ENCODE measurements around the gene PCDH1. TPM values are rescaled to one million over a fixed set of nuclear protein-coding genes. Genes with fewer than 3 reads are reported as not detected.

Gene PCDH1
- total RNA-seq, 1 donor from 2014 or later = 66.6 TPM

DNA sequence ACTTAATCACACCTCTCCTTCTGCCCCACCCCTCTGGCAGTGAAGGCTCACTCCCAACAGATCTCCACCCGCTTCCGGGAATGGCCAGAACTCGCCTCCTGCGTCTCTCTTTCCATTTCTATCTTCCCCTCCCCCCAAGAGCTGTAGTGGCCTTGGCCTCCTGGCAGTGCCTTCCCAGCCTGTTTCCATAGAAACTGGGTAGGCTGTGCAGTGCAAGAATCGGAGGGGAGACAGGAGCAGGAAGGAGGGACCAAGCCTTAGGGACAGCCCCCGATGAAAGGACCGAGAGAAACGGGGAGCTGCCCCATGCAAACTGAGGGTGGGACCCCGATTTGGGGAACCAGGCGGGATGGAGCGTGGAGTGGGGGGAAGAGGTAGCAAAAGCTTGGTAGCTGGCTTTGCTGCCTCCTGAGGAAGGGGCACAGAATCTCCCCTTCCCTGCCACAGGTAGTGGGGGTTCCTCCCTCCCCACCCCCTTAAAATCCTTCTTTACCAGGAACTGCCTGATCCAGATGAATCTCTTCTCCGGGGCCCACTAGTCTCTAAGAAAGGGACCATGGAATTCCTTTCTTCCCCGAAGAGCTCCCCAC is 4.5 kb upstream of the PCDH1 start:
- ATAC-seq = no peak
- DNase-seq = no peak
- Histone ChIP-seq H3K27ac (no peak overlapping the region), H3K9me3 (no peaks in the 10 kb centered on the region), H3K27me3 (peaks cover 34% of the 10 kb centered on the region), H3K4me3 (no peak overlapping the region), H3K36me3 (no peaks in the 10 kb centered on the region), H3K4me1 (peaks cover 15% of the 10 kb centered on the region)
- TF ChIP-seq, protein P1, sequence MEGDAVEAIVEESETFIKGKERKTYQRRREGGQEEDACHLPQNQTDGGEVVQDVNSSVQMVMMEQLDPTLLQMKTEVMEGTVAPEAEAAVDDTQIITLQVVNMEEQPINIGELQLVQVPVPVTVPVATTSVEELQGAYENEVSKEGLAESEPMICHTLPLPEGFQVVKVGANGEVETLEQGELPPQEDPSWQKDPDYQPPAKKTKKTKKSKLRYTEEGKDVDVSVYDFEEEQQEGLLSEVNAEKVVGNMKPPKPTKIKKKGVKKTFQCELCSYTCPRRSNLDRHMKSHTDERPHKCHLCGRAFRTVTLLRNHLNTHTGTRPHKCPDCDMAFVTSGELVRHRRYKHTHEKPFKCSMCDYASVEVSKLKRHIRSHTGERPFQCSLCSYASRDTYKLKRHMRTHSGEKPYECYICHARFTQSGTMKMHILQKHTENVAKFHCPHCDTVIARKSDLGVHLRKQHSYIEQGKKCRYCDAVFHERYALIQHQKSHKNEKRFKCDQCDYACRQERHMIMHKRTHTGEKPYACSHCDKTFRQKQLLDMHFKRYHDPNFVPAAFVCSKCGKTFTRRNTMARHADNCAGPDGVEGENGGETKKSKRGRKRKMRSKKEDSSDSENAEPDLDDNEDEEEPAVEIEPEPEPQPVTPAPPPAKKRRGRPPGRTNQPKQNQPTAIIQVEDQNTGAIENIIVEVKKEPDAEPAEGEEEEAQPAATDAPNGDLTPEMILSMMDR (IDR thresholded peaks at IDR 0.05) = no peak
- intact Hi-C loops (cut with DNase I) = loop anchor here (5.0 kb wide), 1 partner anchor 190 kb away; no protein-coding TSS in a partner anchor

DNA sequence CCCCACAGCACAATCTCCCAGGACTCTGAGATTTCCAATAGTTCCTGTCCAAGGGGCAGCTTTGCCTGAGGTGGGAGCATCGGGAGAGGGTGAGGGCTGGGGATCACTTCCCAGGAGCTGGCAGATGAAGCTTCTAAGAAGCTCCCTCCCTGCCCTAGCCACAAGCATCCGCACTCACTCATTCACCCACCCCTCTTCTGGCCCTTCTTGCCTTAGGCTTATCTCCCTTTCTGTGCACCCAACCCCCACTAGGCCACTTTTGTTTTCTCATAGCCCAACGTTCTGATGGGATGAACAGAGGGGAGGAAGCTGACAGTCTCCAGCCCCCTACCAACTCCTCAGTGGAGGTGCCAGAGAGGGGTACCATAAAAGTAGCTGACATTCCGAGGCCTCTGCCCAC is 3.7 kb upstream of the PCDH1 start:
- Histone ChIP-seq H3K4me1 (peaks cover 19% of the 10 kb centered on the region), H3K27me3 (peaks cover 39% of the 10 kb centered on the region), H3K4me3 (no peak overlapping the region), H3K36me3 (no peaks in the 10 kb centered on the region), H3K27ac (peak overlapping the region; percentile 32), H3K9me3 (no peaks in the 10 kb centered on the region)
- ATAC-seq (no peak), DNase-seq (no peak)
- TF ChIP-seq, protein P1 (IDR thresholded peaks at IDR 0.05) = no peak
- intact Hi-C loops (cut with DNase I) = loop anchor here (5.0 kb wide), 1 partner anchor 190 kb away; no protein-coding TSS in a partner anchor

DNA sequence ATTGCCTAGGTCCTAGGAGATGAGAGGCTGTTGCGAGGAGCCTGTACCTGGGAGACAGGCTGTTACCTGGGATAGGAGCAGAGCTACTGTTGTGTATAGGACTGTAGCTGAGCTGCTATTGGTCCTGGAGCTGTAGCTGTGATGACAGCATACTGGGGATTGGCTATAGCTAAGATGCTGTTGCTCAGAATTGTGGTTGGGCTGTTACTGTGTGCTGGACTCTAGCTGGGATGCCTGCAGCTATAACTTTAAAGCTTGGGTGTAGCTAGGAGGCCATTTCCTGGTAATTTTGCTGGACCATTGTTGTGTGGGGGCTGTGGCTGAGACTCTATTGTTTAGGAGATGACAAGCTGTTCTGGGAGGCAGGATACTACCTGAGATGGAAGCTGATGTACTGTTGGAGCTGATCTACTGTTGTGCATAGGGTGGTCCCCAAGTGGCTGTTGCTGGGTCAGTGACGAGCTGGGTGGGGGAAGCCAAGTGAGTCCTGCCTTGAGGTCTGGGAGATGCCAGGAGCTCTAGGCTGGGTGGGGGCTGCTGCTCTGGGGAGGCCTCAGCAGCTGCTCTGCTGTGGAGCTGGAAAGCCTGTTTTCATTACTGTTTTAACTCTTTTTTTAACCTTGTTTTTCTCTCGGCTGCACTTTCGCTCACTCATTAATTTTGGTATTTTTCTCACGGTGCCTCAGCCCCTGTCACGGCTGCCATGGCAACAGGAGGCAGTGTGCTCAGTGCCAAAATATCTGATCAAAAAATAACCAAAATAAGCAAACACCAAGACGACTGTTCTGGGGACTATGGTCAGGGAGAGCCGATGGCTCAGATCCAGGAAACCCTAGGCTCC is 3.0 kb upstream of the PCDH1 start:
- no peak for DNase-seq
- no peak for ATAC-seq
- Histone ChIP-seq H3K27ac (peak overlapping the region; percentile 32), H3K9me3 (no peaks in the 10 kb centered on the region), H3K4me1 (peaks cover 19% of the 10 kb centered on the region), H3K36me3 (no peaks in the 10 kb centered on the region), H3K4me3 (no peak overlapping the region), H3K27me3 (peaks cover 46% of the 10 kb centered on the region)
- intact Hi-C loops (cut with DNase I) = loop anchor here (5.0 kb wide), 1 partner anchor 189 kb away; no protein-coding TSS in a partner anchor
- TF ChIP-seq, protein P1 (IDR thresholded peaks at IDR 0.05) = no peak

DNA sequence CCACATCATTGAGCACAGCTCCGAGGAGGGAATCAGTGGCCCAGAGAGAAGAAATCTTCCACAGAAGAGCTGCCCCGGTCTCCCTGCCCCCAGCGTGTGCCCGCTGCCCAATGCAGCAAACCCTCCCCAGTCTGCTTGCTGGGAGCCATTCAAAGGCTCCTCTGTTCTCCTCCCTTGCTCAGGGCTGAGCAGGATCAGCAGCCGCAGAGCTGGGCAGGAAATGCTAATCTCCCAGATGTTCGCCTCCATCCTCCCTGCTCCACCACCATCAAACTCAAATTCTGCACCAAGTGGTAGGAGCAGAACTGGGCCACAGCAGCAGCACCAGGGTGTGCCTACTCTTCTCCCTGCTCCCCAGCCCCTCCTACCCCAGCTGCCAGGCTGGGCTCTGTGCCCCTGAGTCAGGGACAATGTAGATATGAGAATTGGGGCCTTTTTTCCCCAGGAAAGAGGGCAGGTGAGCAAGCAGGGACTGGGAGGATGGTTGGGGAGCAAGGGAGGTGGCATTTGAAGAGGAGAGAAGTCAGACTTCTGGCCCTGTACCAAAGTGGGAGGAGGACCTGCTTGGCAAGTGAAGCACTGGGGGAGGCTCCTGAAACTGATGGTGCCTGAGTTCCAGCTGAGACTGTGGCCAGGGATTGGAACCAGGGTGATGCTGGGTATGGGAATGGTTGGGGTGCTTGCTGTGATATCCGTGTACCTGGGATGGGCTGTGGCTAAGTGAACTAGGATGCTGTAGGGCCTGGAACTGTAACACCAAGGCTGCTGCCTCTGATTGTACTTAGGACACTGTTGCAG is 1.9 kb upstream of the PCDH1 start:
- intact Hi-C loops (cut with DNase I) = loop anchor here (5.0 kb wide), 2 partner anchors 82 to 188 kb away; no protein-coding TSS in a partner anchor
- Histone ChIP-seq H3K9me3 (no peaks in the 10 kb centered on the region), H3K27ac (no peak overlapping the region), H3K36me3 (no peaks in the 10 kb centered on the region), H3K4me3 (no peak overlapping the region), H3K27me3 (peaks cover 45% of the 10 kb centered on the region), H3K4me1 (peaks cover 20% of the 10 kb centered on the region)
- DNase-seq (no peak), ATAC-seq (no peak)
- TF ChIP-seq, protein P1 (IDR thresholded peaks at IDR 0.05) = no peak

DNA sequence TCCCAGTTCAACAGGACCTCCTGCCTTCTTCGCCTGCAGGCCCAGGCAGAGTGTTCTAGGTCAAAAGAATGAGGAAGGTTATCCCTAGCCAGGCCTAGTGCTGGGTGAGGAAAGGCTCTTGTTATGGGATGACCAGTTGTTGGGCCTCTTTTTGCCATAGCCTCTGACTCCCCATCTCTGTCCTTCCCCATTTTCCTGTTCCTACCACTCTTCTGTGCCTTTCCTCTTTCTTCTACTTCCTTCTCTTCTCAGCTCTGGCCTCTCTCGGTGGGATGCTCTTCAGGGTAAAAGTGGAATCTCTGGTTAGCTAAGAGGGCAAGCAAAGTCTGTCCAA is 1.2 kb upstream of the PCDH1 start:
- TF ChIP-seq, protein P1 (IDR thresholded peaks at IDR 0.05) = no peak
- no peak for DNase-seq
- ATAC-seq = no peak
- Histone ChIP-seq H3K4me1 (peaks cover 25% of the 10 kb centered on the region), H3K36me3 (no peaks in the 10 kb centered on the region), H3K27me3 (peaks cover 40% of the 10 kb centered on the region), H3K4me3 (no peak overlapping the region), H3K9me3 (no peaks in the 10 kb centered on the region), H3K27ac (peak overlapping the region; percentile 42)
- intact Hi-C loops (cut with DNase I) = loop anchor here (5.0 kb wide), 1 partner anchor 83 kb away; no protein-coding TSS in a partner anchor

Measured in upper lobe of right lung (tissue), 1 donor.